ENCODE results near the gene TRIM52. TPM values are rescaled to one million over a fixed set of nuclear protein-coding genes. Genes with fewer than 3 reads are reported as not detected.

Gene TRIM52
- polyA plus RNA-seq, 3 donors: 20.8 to 49.2 (median 41.5) TPM

DNA sequence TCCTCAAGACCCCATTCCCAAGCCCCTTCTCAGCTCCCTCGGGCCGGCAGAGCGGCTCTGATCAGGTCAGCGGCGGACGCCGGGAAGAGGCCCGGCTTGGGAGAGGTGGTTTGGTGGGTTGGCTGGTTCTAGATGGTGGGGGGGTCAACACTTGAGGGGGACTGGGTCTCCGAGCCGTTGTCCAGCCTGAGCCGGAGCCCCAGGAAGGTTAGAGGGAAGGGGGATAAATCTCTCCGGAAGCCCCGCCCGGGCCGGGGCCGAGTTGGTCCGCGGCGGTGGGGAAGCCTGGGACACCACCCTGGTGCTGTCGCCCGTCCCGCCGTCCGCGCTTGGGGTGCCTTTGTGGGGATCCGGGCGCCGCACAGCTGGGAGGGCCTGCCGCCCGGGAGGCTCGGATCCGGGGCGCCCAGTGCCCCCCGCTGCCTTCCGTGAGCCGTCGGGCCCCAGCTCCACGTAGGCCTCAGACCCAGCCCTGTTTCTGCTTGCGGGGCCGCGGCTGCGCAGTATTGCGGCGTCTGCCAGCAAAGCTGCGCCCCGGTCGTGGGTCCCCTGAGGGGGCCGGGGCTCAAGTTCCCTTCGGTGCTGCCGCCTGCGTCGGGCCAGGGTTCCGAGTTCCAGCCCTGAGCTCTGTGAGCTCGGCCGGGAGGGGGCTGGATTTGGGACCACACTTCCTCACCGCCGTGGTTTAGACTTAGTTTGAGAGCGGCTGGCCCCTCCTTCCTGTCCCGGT lies 542 bp upstream of the TRIM52 start:
- peak; percentile 67 for DNase-seq

DNA sequence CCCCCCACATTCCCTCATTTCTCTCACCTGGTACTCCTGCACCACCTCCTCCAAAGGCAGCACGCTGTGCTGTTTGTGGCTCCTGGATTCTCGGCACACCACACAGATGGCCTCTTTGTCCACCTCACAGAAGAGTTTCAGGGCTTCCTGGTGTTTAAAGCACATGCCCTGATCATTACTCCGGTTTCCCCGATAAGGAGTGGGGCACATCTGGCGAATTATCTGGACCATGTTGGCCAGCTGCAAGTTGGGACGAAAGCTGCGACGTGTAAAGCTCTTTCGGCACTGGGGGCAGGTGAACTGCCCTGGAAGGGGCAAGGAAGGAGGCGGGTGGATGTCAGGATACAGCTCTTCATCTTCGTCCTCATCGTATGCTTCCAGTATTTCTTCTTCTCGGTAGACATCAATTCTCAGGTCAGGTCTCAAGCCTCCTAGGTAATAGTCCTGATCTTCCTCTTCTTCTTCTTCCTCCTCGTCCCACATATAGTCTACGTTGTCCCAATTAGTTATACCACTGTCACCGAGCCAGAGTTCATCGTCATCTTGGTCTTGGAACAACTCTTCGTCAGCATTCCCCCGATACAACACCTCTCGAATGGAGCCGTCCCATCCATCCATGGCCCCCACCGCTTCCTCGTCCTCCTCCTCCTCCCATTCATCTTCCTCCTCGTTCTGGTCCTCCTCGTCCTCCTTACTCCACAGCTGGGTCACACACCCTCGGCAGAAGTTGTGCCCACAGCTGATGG lies 796 bp downstream of the TRIM52 start:
- DNase-seq: no peak

DNA sequence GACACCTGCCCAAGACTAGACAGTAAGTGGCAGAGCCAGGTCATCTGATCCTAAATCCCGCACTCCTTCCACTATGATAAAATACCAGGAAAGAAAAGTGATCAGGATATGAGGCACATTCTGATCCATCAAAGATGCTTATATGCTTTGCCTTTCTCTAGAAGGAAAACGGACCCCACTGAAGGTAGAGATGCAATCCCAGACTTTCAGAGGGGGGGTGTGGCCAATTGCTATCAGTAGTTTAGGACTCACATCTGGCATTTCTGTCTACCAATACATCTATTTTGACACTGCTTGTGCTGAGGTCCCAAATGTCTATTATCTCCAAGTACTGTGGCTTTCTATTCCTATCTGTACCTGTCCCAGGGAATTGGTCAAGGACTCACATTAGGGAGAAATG lies 1.7 kb downstream of the TRIM52 start:
- no peak for DNase-seq

DNA sequence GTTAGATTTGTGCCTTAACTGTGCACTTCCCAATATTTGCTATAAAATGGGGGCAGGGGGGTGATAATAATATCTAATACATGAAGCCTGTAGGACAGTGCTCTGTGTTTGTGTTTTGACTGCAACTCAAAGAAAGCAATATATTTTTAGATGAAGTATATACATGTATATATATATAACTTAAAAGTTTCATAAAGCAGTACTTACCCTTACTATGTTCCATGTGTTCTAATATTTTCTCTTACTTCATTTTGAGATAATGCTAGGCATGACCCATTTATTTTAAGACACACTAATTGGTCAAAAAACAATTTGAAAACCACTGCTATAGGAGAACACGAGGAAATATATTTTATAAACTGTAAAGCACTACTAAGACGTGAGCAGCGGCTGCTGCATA lies 2.4 kb downstream of the TRIM52 start:
- DNase-seq: no peak

DNA sequence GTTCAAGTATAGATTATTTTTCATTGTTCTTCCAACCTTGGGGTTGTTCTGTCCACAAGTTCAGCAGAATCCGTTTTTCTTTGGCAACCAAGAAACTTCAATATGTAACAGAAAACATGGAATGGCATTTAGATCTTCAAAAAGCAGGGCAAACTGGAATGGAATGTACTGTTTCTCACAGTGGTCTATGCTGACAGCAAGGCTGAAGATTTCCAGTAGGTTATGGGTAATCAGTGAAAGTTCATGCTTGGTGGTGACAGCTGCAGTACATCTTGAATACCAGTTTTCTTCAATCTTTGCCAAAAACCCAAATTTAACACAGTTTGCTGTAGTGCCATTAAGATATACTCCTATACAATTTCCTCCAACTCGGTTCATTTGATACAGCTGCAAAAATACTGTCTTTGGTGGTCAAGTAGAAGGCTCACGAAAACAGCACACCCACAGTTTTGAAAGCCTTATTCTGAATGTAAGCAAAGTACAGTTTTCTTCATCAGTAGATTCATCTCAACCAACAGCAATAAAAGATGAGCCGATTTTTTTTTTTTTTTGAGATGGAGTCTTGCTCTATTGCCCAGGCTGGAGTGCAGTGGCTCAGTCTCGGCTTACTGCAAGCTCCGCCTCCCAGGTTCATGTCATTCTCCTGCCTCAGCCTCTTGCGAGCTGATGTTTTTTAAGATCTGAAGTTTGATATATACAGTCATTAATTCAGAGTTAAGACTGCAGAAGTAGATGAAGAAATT lies 4.9 kb downstream of the TRIM52 start:
- no peak for DNase-seq

DNA sequence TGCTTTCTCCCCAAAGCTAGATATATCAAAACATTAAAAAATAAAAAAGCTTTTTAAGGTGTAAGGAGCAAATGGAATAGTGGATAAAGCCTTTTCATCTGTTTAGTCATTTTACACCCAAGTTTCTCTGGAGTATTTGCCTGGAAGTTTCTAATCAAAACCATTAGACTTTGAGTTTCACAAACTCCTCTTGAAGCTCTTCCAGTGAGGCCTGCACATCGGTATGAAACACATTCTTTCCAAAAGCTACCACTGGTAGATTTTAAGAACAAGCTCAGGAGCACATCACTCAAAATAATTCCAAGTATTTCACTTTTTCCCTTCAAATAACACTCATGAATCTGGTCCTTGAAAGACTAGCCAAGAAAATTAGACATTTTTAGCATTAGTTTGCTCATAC lies 5.7 kb downstream of the TRIM52 start:
- no peak for DNase-seq

DNA sequence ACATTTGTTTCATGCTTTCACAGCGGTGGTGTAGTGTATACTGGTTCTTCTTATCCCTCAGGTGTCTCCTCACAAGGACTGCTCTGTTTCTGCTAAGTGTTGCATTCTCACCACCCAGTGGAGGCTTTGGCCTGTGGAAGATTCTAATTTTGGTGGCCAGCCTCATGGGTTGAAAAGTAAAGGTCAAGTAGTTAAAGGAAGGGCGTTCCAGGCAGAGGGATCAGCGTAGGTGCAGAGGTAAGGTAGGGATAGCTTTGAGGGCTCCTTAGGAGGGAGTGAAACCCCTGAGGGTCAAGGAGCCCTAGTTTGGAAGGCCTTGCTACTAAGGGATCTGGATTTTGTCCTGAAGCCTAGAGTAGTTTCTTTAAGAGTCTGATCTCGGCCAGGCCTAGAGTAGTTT lies 12.7 kb downstream of the TRIM52 start:
- DNase-seq: no peak

DNA sequence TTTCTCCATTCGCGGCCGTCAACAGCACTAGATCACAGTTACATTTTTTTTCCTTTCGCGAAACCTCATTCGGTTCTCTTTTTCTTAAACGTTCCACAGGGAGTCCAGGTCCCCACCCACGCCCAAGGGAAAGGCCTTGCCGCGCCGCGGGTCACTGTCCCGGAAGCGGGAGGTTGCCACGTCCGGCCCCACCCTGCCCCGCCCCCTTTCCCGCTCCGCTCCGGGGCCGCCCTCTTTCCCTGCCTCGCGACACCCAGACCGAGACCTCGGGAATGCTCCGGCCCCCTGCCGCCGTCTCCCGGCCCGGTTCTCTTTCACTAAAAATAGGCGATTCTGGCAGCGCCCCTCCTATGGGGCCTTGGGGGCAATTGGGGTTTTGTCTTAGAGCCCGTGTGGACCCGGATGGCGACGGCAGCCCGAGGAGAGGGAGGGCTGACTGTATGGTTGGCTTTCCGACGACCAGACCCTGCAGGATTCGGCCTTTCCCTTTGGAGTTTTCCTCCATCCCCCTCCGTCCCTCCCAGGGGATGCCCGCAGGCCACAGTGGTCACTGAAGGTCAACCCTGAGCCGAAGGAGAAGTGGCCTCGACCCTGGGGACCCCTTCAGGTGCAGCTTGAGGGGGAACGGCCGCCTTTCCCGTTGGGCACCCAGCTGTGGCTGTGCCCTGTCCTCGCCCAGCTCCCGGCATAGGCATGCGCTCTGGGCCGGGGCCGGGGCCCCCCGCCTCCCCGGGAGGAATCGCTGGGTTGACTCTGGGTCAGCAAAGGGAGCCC lies 14.5 kb downstream of the TRIM52 start:
- peak; percentile 87 for DNase-seq

DNA sequence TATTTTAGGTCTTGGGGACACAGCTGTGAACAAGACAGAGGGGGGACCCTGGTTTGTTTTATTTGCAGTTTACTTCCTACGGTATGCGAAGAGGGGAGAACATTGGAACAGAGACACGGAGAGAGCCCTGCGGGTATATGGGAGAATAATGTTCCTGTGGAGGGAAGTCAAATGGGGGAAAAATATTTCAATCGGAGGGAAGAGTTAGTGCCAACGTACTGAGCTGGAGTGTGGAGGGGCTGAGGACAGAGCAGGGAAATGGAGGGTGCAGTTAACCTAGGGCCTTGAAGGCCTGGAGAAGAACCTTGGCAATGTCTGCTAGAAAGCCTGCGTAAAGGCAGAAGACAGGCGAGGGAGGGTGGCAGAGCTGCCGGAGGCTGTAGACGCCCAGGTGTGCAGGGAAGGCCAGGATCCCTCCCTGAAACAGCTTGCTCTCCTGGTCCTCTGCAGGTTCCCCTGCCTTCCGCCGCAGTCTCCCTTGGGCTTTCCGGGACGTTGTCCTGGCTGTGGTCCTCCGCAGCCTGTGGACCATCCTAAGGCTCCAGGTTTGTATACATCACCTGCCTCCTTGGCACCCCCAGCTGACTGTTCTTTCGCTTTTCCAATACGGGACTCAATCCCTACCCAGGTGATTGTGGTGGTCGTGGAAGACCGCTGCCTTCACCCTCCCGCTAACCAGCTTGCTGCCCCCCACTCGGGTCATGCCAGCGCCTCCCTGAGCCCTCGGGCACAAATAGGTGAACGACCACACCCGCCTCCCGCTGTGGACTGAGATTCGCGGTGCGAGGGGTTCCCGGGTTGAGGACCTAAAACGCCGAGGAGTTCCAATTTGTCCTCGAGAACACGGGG lies 15.3 kb downstream of the TRIM52 start:
- no peak for DNase-seq

DNA sequence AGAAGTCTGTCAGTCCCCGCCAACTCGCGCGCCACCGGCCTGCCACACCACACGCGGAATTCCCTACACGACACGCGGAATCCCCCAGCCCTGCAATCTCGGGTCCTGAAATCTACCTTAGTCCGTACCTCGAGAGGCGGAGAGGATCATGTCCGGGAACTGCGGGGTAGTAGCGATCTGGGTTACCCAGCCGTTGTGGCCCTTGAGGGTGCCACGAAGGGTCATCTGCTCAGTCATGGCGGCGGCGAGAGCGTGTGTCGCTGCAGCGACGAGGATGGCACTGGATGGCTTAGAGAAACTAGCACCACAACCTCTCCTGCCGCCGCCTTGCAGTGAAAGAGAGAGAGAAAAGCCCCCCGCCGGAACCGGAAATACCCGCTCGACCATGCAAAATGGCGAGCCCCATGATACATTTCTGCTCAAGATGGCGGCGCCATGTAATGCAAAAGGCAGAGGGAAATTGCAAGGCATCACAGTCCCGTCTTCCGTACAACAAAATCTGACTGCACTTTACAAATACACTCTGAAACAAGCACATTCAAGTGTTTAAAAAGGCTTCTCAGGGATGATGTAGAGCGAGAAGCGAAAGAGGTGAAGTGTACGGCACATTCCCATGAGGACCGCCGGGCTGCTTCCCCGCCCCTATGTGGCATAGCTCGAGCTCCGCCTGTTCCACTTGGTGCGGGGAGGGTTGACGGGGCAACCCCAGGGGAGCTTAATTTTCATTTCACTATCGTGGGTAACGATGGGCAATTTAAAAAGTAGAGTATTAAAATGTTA lies 17.2 kb downstream of the TRIM52 start, which contains the start of gene RACK1:
RACK1 (minus strand) TSS at position 343 of the 780 bp plus-strand sequence; CDS start at position 237, 106 bp downstream.
- DNase-seq: peak; percentile 95

DNA sequence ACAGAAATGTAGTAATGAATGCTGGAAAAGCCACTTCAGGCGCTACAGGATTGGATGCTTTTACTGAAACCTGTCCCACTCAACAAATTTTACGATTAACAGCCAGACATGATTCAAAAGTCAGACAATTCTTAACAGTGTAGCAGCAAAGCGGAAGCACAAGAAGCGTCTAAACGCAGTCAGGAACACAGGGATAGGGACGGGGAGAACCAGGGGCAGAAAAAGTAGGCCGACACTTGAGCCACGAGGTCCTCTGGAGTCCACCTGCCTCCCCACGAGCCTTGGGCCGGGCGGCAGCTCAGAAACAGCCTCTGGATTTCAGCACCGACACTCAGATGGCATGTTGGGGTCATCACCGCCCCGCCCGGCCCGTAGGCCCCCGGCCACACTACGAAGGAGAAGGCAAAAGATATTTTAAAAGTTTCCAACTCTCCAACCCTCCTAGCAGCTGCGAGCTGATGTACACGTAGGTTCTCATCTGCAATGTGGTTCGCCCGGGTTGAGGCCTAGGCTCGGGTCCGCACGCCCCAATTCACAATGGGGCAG lies 17.9 kb downstream of the TRIM52 start:
- no peak for DNase-seq

DNA sequence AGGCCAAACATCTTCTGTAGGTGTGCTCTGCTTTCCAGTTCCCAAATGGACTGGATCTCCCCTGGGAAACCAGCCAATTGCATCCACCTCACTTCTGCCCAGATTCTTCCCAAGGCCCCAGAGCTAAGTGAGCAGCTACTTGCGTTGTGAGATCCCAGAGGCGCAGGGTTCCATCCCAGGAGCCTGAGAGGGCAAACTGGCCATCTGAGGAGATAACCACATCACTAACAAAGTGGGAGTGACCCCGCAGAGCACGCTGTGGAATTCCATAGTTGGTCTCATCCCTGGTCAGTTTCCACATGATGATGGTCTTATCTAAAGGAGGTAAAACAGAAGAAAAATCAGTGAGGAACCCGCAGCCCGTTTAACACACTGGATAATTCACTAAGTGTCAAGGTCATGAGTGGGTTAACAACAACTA lies 18.9 kb downstream of the TRIM52 start:
- DNase-seq: no peak

DNA sequence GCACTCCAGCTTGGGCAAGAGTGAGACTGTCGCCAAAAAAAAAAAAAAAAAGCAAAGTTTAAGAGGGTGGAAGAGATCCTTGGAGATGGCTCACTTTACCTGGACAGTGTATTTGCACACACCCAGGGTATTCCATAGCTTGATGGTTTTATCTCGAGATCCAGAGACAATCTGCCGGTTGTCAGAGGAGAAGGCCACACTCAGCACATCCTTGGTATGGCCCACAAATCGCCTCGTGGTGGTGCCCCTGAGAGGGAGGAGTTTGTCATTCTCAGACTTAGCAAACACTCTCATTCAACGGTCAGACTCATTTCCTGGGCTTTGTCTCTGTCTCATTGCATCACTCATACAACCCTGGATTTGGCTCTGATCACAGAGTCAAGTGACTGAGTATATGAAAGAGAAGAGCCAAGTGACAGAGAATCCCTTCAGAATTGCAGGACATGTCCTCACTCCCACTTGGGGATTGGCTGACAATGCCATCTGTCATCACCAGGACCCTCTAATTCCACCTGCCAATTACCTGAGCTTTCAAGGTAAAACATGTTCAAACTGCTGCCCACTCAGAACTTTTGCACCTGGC lies 19.5 kb downstream of the TRIM52 start:
- DNase-seq: no peak

DNA sequence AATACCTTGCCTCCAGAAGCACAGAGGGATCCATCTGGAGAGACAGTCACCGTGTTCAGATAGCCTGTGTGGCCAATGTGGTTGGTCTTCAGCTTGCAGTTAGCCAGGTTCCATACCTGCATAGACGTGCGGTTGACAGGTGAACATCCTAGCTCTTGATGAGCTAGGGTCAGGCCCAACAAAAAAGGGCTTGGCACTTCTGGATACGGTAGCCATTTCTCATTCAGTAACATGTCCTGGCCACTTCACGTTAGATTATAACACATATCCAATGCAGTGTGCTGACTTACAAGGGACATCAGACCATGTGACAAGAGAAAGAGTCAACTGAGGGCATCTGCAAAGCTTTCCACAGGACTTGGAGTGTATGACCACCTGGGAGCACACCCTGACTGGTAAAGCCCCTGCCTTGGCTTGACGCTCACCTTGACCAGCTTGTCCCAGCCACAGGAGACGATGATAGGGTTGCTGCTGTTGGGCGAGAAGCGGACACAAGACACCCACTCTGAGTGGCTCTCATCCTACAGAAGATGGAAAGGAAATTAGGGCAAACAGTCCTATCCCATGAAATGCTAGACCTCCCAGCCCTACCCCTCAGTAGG lies 21.8 kb downstream of the TRIM52 start:
- no peak for DNase-seq

DNA sequence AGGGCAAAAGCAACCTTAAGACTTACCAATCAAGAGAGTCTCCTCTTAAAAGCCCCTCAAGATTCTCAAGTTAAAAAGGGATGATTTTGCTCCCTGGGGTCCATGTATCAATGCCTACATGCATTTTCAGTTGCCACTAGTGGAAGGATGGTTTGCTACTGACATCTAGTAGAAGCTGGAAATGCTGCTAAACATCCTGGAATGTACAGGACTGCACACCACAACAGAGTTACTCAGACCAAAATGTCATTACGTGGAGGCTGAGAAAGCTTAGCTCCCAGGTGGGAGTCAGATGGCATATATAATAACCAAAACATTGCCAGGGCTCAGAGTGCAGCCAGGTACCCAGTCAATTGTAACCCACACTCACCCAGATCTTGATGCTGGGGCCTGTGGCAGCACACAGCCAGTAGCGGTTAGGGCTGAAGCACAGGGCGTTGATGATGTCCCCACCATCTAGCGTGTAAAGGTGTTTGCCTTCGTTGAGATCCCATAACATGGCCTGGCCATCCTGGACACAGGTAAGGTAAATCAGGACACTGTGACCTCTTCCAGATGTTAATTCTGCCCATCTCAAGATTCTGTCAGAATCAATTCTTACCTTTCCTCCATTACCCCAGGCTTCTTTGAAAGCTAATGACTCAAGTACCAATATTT lies 23.1 kb downstream of the TRIM52 start:
- DNase-seq: no peak

DNA sequence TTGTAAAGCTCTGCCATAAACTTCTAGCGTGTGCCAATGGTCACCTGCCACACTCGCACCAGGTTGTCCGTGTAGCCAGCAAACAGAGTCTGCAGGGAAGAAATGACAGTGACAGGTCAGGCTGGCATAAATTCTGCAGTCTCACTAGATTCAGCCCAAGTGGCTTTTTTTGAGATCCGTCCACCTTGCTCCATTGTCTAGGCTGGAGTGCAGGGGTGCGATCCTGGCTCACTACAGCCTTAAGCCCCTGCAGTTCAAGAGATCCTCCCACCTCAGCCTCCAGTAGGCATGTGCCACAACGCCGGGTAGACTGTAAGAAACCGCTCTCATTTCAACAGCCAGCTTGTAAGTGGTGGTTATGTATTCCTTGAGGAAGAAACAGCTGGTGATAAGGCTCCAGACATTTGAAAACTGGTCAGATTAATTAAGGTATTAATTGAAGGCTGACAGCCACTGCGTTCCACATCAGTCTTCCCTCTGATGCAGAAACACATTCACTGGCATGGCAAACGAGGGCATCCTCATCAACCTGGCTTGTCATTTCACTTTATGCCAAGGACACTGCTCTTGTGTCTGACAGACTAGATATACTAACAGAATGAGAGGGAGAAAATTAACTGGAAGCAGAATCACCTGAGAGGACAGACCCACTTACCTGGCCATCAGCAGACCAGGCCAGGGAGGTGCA lies 23.8 kb downstream of the TRIM52 start:
- DNase-seq: no peak

DNA sequence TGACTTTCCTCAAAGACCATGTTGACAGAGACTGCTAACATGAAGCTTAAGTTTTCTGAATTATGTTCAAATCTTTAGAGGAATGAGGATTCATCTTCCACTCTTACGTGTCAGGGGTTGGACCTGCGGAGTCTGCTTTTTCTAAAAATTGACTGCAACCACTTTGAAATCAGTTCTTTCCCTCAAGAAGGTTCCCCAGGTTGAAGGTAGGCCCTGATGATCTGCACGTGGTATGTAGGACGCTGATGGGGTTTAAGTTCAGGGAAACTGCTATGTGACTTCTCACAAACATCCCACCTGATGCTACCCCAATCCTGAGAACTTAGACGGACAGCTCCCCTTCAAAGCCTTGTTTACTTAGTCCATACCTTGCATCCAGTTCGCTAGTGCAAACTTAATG lies 24.5 kb downstream of the TRIM52 start:
- no peak for DNase-seq

Data from renal pelvis (tissue), 4 donors.